Ishikawa (cell line): ENCODE measurements around the gene PRKN.

ENCODE experiments used
- CEBPB ChIP-seq: IDR thresholded peaks from 2 replicates; pipeline ENCODE4 v1.6.1; 2012
- CREB1 ChIP-seq: IDR thresholded peaks from 2 replicates; pipeline ENCODE4 v1.6.1; 2012; ENCODE audit warnings: low read depth
- EGR1 ChIP-seq: IDR thresholded peaks from 2 replicates; pipeline ENCODE4 v1.6.1; 2012
- EP300 ChIP-seq: IDR thresholded peaks from 2 replicates; pipeline ENCODE4 v1.6.1; 2012; ENCODE audit warnings: borderline replicate concordance
- FOXM1 ChIP-seq: IDR thresholded peaks from 2 replicates; pipeline ENCODE4 v1.6.1; 2012; ENCODE audit warnings: low read depth, borderline replicate concordance
- MAX ChIP-seq: IDR thresholded peaks from 2 replicates; pipeline ENCODE4 v1.6.1; 2012
- NFIC ChIP-seq: IDR thresholded peaks from 2 replicates; pipeline ENCODE4 v1.6.1; 2012
- RAD21 ChIP-seq: IDR thresholded peaks from 2 replicates; pipeline ENCODE4 v1.6.1; 2012; ENCODE audit warnings: low read depth
- REST ChIP-seq: IDR thresholded peaks from 2 replicates; pipeline ENCODE4 v1.6.1; 2012; ENCODE audit warnings: low read depth, mild to moderate bottlenecking
- TAF1 ChIP-seq: IDR thresholded peaks from 2 replicates; pipeline ENCODE4 v1.6.1; 2012; ENCODE audit warnings: low read depth, mild to moderate bottlenecking
- TCF12 ChIP-seq: IDR thresholded peaks from 2 replicates; pipeline ENCODE4 v1.6.1; 2012; ENCODE audit warnings: low read depth
- TEAD4 ChIP-seq: IDR thresholded peaks from 2 replicates; pipeline ENCODE4 v1.6.1; 2012
- USF1 ChIP-seq: IDR thresholded peaks from 2 replicates; pipeline ENCODE4 v1.6.1; 2012
- YY1 ChIP-seq: IDR thresholded peaks from 2 replicates; pipeline ENCODE4 v1.6.1; 2012; ENCODE audit warnings: low read depth
- ZBTB7A ChIP-seq: IDR thresholded peaks from 2 replicates; pipeline ENCODE4 v1.6.1; 2012; ENCODE audit warnings: low read depth

PRKN gene

GRCh38 chr6:162123797-162124196 is 603.8 kb downstream of the PRKN start:
- no peak for TF ChIP-seq TEAD4
- TF ChIP-seq CREB1, result no peak
- TF ChIP-seq TAF1, result no peak
- no peak for TF ChIP-seq MAX
- TF ChIP-seq EP300, result no peak
- no peak for TF ChIP-seq USF1
- no peak for TF ChIP-seq CEBPB
- no peak for TF ChIP-seq YY1
- TF ChIP-seq EGR1, result no peak
- no peak for TF ChIP-seq FOXM1
- TF ChIP-seq REST, result no peak
- TF ChIP-seq NFIC, result no peak
- TF ChIP-seq TCF12, result no peak
- TF ChIP-seq RAD21, result no peak
- TF ChIP-seq ZBTB7A, result no peak

- TF ChIP-seq REST, result no peak
- TF ChIP-seq USF1, result no peak
- no peak for TF ChIP-seq MAX
- TF ChIP-seq ZBTB7A, result no peak
Observed at GRCh38 chr6:162119341-162119740, 608.2 kb downstream of the PRKN start.

GRCh38 chr6:162118706-162119105 is 608.9 kb downstream of the PRKN start:
- TF ChIP-seq USF1 (no peak), CEBPB (no peak), YY1 (no peak), TCF12 (no peak), MAX (no peak), EGR1 (no peak), CREB1 (no peak), REST (no peak), EP300 (no peak), TAF1 (no peak), TEAD4 (no peak), FOXM1 (no peak), NFIC (no peak), ZBTB7A (no peak), RAD21 (no peak)

GRCh38 chr6:162116902-162117525 is 610.6 kb downstream of the PRKN start:
- no peak for TF ChIP-seq TEAD4

- TF ChIP-seq REST, result no peak
- TF ChIP-seq TEAD4, result no peak
- TF ChIP-seq USF1, result no peak
- no peak for TF ChIP-seq CREB1
- TF ChIP-seq NFIC, result no peak
- TF ChIP-seq YY1, result no peak
- no peak for TF ChIP-seq TAF1
- no peak for TF ChIP-seq RAD21
- TF ChIP-seq FOXM1, result no peak
- TF ChIP-seq EP300, result no peak
- TF ChIP-seq MAX, result no peak
- TF ChIP-seq CEBPB, result no peak
- no peak for TF ChIP-seq EGR1
- TF ChIP-seq ZBTB7A, result no peak
- no peak for TF ChIP-seq TCF12
Observed at GRCh38 chr6:162109480-162110050, 618.0 kb downstream of the PRKN start.
